RPMI7951 (cell line): ENCODE measurements around the gene DNAJA1. TPM values are rescaled to one million over a fixed set of nuclear protein-coding genes. Genes with fewer than 3 reads are reported as not detected.

Experiments used
- DNase-seq: peaks from one replicate; pipeline ENCODE4 v3.0.0-alpha.2; 2012; ENCODE audit warnings: low read depth
- total RNA-seq: library from RNA; depleted of rRNA; stranded (reverse); fragments of >200 nt; shearing (Covaris generic); gene quantifications from 2 replicates; pipeline ENCODE4 v1.2.3, GENCODE V29; 2014

Gene DNAJA1
- total RNA-seq, 1 experiment from 2014 or later = 180 TPM

DNA sequence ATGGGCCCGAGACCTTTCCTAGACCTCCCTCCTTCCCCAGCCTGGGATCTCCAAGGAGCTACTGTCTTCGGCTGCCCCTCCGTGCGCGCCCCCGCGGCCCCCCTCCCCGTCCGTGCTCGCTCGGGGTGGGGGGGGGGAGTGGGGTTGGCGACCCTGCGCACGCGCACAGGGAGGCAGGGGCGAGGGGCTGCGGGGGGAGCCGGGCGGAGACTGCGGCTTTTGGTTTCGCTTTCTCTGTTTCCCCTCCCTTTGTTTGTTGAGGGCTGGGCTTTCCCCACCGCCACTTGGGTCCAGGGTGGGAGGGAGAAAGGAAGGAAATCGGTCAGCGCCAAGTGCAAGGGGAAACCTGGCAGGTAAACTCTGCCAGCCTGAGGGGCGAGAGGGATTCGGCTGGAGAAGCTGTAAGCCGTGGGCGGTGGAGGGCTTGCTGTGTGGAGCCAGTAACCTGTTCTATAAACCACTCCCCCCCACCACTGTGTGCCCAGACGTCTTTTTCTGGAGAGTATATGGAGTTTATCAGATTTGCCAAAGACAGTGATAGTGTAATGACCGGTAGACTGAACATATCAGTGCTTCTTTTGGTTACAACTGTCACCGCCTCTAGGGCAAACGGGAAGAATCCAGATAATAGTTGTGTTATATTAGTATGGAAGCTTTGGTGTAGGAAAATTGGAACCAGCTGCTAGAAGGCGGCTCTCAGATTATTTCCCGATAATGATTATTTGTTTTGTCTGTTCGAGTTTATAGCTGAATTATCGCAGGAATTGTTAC, 684 bp downstream of the DNAJA1 start:
- DNase-seq = peak; percentile 48

DNA sequence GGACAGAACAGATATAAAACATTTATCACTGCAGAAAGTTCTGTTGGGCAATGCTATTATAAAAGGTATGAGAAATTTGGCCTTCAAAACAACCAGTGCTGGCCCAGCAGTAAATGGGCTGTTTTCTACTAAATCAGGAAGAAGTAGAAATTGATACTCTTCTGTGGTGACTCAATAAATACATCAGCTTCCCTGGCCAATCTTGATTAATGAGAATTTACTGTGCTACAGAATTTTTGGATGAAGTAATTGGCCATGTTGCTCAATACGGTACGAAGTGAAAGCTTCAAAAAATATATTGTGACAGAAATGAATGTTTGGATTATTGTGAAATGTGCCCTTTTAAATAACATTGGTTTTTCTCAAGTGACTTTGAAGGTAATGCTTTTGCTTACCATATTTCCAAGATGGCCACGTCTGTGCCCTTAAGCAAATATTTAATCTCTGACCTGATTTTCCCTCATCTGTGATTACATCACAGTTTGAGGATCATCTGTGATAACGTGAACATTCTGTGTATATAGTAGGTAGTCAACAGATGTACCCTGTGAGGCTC, 4.2 kb downstream of the DNAJA1 start:
- no peak for DNase-seq

DNA sequence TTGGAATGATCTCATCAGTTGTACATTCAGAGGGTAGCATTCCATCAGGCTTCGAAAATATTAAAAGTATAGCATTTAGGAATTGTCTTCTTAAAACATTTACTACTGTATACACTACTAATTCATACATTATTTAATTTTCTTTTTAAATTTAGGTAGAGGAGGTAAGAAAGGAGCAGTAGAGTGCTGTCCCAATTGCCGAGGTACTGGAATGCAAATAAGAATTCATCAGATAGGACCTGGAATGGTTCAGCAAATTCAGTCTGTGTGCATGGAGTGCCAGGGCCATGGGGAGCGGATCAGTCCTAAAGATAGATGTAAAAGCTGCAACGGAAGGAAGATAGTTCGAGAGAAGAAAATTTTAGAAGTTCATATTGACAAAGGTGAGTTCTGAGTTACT, 5.2 kb downstream of the DNAJA1 start:
- no peak for DNase-seq

DNA sequence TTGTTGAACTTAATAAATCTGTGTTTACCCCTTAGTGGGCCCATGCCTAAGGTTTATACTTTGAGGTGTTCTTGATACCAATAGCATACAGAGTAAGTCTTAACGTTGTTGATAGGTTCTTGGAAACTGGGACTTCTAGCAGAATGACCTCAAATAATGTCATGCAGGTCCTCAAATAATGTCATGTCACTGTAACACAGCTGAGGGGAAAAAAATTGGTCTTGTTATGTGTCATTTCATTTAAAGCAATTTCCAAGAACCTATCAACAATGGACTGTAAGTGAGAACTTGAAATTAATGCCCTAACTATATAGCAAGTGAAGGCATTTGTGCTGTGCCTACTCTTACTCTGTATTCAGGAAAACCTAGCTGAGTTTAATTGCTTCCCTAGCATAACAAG, 7.2 kb downstream of the DNAJA1 start:
- DNase-seq = no peak

DNA sequence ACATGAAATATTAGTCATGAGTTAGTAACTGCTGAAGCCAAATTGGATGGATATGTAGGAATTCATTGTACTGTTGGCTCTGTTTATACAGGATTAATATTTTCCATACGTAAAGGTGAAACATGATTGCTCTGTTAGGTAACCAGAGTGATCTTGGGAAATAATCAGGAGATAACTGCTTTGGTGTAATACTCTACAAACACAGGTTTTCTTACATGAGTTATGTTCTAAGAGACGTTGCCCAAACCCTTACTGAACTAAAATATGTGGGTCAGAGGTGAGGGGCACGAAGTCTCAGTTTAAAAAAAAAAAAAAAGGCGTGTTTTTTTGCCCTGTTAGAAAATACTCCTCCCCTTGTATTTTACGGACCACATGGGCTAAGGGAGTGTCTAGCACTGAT, 7.8 kb downstream of the DNAJA1 start:
- DNase-seq = no peak

DNA sequence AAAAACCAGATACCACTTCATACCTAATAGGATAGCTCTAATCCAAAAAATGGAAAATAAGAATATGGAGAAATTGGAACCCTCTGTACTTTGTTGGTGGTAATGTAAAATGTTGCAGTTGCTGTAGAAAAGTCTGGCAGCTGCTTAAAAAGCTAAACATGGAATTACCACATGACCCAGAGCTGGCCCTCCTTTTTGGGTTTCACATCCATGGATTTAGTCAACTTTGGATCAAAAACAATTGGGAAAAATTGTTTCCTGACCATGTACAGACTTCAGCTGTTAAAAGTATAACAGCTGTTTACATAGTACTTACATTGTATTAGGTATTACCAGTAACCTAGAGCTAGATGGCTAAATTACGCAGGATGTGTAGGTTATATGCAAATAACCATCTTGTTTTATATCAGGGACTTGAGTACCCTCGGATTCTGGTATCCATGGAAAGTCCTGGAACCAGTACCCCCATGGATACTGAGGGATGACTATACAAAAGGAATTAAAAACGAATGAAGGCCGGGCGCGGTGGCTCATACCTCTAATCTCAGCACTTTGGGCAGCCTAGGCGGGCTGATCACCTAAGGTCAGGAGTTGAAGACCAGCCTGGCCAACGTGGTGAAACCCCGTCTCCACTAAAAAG, 15.8 kb downstream of the DNAJA1 start:
- no peak for DNase-seq

DNA sequence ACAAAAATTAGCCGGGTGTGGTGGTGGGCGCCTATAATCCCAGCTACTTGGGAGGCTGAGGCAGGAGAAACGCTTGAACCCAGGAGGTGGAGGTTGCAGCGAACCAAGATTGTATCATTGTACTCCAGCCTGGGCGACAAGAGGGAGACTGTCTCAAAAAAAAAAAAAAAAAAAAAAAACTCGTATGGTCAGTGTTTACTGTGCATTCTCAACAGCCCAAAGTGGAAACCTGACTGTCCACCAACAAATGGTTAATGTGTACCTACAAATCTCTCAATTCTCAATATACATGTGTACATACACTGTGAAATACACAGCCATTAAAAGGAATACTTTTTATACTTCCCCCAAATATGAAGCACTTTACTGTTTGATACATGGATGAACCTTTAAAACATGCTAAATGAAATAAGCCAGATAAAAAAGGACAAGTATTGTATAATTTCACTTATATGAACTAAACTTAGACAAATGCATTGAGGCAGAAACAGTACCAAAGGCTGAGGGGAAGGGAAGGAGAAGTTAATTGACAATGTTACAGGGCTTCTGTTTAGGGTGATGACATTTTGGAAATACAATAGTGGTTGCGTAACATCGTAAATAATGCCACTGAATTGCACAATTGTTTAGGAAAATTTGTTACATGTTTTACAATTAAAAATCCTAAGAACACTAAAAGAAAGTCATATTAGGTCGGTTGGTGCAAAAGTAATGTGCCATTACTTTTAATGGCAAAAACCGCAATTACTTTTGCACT, 16.5 kb downstream of the DNAJA1 start:
- DNase-seq = no peak

DNA sequence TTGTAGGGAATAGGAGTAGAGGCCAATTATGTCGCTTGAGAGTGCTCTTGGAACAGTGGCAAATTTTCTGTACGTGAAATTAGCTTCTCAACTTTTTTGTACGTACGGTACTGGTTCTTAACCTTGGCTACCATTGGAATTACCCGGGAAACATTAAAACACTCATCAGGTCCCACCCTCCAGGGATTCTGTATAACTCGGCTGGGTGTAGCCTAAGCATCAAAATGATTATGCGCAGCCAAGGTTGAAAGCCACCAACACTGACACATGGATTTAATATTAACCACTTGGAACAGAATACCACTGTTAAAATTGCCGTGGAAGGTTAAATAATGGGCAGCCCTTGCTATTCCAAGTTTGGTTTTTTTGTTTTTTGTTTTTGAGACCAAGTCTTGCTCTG, 17.4 kb downstream of the DNAJA1 start:
- no peak for DNase-seq

DNA sequence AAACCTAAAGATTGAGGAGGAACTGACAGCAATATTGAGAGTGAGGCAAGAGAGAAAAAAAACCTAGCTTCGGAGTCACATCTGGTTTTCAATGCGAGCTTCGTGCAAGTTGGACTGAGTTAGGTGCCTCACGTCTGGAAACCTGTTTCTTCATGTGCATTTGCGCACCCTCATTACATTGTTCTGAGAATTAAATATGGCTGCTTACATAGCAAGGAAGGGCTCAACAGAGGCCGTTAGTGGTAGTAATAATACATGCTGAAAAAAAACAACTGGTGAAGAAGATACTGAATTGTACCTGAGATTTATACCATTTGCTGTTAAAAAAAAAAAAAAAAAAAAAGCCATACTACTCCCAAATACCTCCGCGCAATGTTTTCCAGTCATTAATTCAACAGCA, 18.6 kb downstream of the DNAJA1 start:
- no peak for DNase-seq

DNA sequence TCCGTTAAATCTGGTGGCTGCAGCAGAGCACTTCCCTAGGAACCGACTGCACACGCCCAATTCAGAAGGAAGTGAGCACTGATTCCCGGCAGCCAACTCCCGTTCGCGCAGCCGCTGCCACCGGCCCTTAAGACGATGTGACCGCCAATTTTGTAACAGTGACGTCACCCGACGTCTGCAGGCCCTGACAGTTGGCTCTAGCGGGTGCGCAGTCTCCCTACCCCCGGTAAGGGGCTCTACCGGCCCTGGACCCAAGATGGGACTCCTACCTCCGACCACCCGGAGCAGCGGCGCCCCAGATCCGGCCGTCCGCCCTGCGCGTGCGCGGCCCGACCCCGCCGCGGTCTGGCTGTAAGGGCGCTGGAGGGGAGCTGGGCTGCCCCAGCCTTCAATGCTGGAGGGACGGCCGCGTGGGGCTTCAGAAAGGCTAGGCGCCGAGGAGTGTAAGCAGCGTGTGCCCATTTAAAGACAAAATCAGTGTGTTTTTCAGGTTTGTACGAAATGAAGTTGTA, 19.1 kb downstream of the DNAJA1 start:
- DNase-seq = peak; percentile 90

DNA sequence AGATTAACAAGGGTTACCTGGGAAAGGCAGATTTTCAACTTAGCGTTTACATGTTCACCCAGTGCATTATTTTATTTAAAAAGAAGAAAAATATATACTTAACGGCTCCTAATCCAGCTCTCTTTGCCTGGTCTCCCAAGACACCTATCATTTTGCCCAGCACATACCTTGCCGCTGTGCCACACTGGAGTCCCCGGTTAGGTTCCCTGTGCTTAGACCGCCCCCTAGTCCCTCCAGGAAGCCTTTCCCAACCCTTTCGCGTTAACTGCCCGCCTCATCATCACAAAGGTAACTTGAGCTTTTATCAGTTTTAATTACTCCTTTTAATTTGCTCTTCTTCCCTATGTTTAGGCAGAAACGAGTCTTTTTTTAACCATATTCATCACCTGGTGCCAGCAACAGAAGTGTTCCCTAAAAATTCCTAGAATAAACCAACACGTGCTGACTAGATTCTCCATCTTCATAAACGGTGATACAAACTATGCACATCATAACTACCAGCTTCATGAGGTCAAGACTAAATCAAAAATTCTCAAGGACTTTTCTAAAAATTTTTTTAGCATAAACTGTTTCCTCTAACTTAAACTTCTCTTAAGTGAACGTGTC, 19.7 kb downstream of the DNAJA1 start:
- DNase-seq = peak; percentile 27

DNA sequence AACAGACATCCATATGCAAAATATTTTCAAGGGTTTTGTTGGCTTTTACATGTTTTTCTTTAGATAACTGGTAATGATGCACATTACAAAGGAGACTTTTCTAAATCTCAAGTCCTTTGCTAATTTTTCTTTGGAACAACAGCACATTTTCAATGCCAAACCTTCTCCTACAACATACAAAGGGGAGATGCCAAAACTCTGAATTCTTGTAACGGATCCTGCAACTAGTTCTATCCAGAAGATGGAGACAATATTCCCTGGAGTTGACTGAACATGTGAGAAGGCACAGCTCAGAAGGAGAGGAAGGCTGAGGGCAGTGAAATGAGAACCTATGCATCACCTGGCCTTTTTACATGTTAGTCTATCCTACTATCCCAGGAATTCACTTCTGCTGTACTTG, 21.0 kb downstream of the DNAJA1 start:
- no peak for DNase-seq

GRCh38 chr9:33048054-33048465, 23.0 kb downstream of the DNAJA1 start:
- DNase-seq = no peak

DNA sequence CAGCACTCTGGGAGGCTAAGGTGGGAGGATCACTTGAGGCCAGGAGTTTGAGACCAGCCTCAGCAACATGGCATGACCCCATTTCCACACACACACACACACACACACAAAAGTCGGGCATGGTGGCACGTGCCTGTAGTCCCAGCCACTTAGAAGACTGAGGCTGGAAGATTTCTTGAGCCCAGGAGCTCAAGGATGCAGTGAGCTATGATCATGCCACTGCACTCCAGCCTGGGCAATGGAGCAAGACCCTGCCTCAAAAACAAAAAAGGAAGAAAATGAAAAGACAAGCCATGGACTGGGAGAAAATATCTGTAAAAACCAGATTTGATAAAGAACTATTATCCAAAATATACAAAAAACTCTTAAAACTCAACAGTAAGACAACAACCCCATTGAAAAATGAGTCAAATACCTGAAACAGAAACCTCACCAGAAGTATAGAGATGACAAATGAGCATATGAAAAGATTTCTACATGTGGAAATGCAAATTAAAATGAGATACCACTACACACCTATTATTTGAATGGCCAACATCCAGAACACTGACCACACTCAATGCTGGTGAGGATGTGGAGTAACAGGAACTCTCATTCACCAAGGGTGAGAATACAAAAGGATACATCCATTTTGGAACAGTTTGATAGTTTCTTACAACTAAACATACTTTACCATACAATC, 24.7 kb downstream of the DNAJA1 start:
- DNase-seq = no peak

GRCh38 chr9:33051144-33051543, 26.1 kb downstream of the DNAJA1 start:
- DNase-seq = no peak

GRCh38 chr9:33065157-33066076, 40.3 kb downstream of the DNAJA1 start:
- DNase-seq = no peak

DNA sequence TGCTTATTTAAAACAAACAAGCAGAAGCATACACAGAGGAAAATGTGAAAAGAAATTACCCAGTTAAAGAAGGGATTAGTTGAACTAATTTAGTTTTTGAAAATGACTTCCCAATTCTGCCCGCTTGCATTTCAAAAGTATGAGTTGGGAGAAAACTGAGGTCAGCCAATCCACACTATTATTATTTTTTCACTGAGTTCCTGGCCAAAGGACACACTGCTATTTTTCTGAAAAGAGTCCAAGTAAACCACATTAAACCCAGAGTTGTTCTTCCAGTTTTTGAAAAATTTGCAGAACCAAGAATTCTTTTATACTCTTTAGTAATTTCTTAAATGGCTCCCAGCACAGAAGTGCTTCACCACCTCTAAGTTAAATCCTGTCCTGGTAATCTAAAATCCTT, 43.9 kb downstream of the DNAJA1 start:
- DNase-seq = no peak

GRCh38 chr9:33076046-33077004, 51.3 kb downstream of the DNAJA1 start, which contains the start of gene SMU1:
Gene SMU1, minus strand, starts transcription at chr9:33076674. Its CDS starts 66 bp downstream, at chr9:33076608.
- peak; percentile 96 for DNase-seq

DNA sequence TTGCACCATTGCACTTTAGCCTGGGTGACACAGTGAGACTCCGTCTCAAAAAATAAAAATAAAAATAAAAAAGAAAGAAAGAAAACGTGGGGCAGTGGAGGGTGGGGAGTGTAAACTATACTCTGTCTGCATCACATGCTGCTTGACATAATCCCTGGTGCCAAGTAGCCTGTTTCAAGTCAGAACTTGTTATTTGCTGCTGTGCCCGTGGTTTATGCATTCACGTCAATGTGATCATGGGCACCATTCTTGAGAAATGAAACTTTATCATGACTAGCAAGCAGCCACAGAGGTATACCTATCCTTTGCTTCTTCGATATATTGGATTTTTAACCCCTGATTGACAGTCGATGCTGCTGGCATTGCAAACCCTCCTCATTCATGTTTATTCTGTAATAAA, 55.5 kb downstream of the DNAJA1 start:
- DNase-seq = no peak
